ENCODE results near the gene ZPLD1. TPM values are rescaled to one million over a fixed set of nuclear protein-coding genes. Genes with fewer than 3 reads are reported as not detected.
A peak's percentile ranks its signal among the peaks of the same experiment; 100 is the strongest.

ZPLD1 gene
- total RNA-seq, 1 donor from 2014 or later = not detected

- H3K36me3 ChIP-seq = no peaks in the 10 kb centered on the region
- TF ChIP-seq, protein P1, sequence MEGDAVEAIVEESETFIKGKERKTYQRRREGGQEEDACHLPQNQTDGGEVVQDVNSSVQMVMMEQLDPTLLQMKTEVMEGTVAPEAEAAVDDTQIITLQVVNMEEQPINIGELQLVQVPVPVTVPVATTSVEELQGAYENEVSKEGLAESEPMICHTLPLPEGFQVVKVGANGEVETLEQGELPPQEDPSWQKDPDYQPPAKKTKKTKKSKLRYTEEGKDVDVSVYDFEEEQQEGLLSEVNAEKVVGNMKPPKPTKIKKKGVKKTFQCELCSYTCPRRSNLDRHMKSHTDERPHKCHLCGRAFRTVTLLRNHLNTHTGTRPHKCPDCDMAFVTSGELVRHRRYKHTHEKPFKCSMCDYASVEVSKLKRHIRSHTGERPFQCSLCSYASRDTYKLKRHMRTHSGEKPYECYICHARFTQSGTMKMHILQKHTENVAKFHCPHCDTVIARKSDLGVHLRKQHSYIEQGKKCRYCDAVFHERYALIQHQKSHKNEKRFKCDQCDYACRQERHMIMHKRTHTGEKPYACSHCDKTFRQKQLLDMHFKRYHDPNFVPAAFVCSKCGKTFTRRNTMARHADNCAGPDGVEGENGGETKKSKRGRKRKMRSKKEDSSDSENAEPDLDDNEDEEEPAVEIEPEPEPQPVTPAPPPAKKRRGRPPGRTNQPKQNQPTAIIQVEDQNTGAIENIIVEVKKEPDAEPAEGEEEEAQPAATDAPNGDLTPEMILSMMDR (IDR thresholded peaks at IDR 0.05) = no peak
- no peak for ATAC-seq
- H3K4me1 ChIP-seq = no peaks in the 10 kb centered on the region
- H3K27me3 ChIP-seq (ENCODE audit: low read depth) = no peaks in the 10 kb centered on the region
- intact Hi-C loops (cut with DNase I) = no loop called here
- H3K9me3 ChIP-seq = no peaks in the 10 kb centered on the region
- H3K4me3 ChIP-seq = no peak overlapping the region
- H3K27ac ChIP-seq = no peak overlapping the region
- no peak for DNase-seq
Observed at GRCh38 chr3:102398176-102398575, 36.6 kb upstream of the ZPLD1 start.

GRCh38 chr3:102398666-102399065 is 36.1 kb upstream of the ZPLD1 start:
- ATAC-seq = no peak
- no peaks in the 10 kb centered on the region for H3K4me1 ChIP-seq
- H3K36me3 ChIP-seq = no peaks in the 10 kb centered on the region
- H3K27ac ChIP-seq = no peak overlapping the region
- DNase-seq = no peak
- TF ChIP-seq, protein P1 (IDR thresholded peaks at IDR 0.05) = no peak
- H3K9me3 ChIP-seq = no peaks in the 10 kb centered on the region
- intact Hi-C loops (cut with DNase I) = no loop called here
- H3K27me3 ChIP-seq (ENCODE audit: low read depth) = no peaks in the 10 kb centered on the region
- no peak overlapping the region for H3K4me3 ChIP-seq

- no peak overlapping the region for H3K4me3 ChIP-seq
- no peaks in the 10 kb centered on the region for H3K27me3 ChIP-seq (ENCODE audit: low read depth)
- no peak overlapping the region for H3K27ac ChIP-seq
- intact Hi-C loops (cut with DNase I) = no loop called here
- DNase-seq (no peak), ATAC-seq (no peak)
- H3K4me1 ChIP-seq = no peaks in the 10 kb centered on the region
- H3K9me3 ChIP-seq = no peaks in the 10 kb centered on the region
- H3K36me3 ChIP-seq = no peaks in the 10 kb centered on the region
- TF ChIP-seq, protein P1 (IDR thresholded peaks at IDR 0.05) = no peak
Observed at GRCh38 chr3:102400142-102400541, 34.7 kb upstream of the ZPLD1 start.

- no peak for DNase-seq
- H3K4me3 ChIP-seq = no peak overlapping the region
- no peaks in the 10 kb centered on the region for H3K9me3 ChIP-seq
- intact Hi-C loops (cut with DNase I) = no loop called here
- TF ChIP-seq, protein P1 (IDR thresholded peaks at IDR 0.05) = no peak
- H3K36me3 ChIP-seq = no peaks in the 10 kb centered on the region
- no peak overlapping the region for H3K27ac ChIP-seq
- ATAC-seq = no peak
- no peaks in the 10 kb centered on the region for H3K27me3 ChIP-seq (ENCODE audit: low read depth)
- no peaks in the 10 kb centered on the region for H3K4me1 ChIP-seq
Observed at GRCh38 chr3:102400766-102401165, 34.0 kb upstream of the ZPLD1 start.

- Histone ChIP-seq H3K27me3 (ENCODE audit: low read depth) (no peaks in the 10 kb centered on the region), H3K4me3 (no peak overlapping the region), H3K36me3 (no peaks in the 10 kb centered on the region), H3K9me3 (no peaks in the 10 kb centered on the region), H3K4me1 (no peaks in the 10 kb centered on the region), H3K27ac (no peak overlapping the region)
- TF ChIP-seq, protein P1 (IDR thresholded peaks at IDR 0.05) = no peak
- DNase-seq (no peak), ATAC-seq (no peak)
- intact Hi-C loops (cut with DNase I) = no loop called here
Observed at GRCh38 chr3:102410616-102411015, 24.2 kb upstream of the ZPLD1 start.

DNA sequence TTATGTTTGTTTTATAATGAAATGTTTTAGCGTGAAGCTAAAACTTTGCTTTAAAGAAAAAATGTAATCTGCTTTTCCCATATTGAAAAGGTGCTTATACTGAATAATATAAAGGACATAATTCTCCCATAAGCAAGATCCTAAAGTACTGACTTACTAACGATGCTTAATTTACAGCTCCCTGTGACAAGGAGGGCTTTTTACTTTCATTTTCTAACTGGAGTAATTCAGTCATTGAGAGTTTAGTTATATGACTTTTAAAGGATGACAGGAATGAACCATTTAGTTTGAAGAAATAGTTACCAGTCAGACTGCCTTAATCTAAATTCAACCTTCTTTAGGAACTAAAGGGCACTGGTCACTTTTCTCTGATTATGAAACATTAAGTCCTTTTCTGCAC is 19.3 kb upstream of the ZPLD1 start:
- H3K36me3 ChIP-seq = no peaks in the 10 kb centered on the region
- no peaks in the 10 kb centered on the region for H3K9me3 ChIP-seq
- ATAC-seq (no peak), DNase-seq (no peak)
- TF ChIP-seq, protein P1 (IDR thresholded peaks at IDR 0.05) = no peak
- H3K27me3 ChIP-seq (ENCODE audit: low read depth) = no peaks in the 10 kb centered on the region
- H3K4me1 ChIP-seq = no peaks in the 10 kb centered on the region
- H3K27ac ChIP-seq = no peak overlapping the region
- H3K4me3 ChIP-seq = peak overlapping the region; percentile 20
- intact Hi-C loops (cut with DNase I) = no loop called here
